ENCODE results near the gene TICRR.

The TICRR gene

DNA sequence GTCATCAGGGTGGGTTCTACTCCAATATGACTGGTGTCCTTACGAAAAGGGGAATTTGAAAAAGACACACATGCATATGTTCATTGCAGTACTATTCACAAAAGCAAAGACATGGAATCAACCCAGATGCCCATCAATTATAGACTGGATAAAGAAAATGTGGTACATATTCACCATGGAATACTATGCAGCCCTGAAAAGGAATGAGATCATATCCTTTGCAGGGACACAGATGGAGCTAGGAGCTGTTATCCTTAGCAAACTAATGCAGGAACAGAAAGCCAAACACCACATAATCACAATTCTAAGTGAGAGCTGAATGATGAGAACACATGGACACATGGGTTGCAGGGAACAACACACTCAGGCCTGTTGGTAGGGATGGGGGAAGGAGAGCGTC lies 24.8 kb upstream of the TICRR start:
- Histone ChIP-seq H3K4me1 (no peaks in the 10 kb centered on the region; the same call in 1 of the 2 replicates), H3K4me3 (no peak overlapping the region), H3K9me3 (no peaks in the 10 kb centered on the region), H3K27me3 (ENCODE audit: low read depth) (no peaks in the 10 kb centered on the region), H3K36me3 (replicated peaks) (no peaks in the 10 kb centered on the region)
- DNase-seq (ENCODE audit: low spot score in 2 of 2) = no peak
- in situ Hi-C loops (cut with MboI; ENCODE audit: low sequenced_read_pairs) = no loop called here

- no peaks in the 10 kb centered on the region for H3K27me3 ChIP-seq (ENCODE audit: low read depth)
- H3K4me3 ChIP-seq = no peak overlapping the region
- in situ Hi-C loops (cut with MboI; ENCODE audit: low sequenced_read_pairs) = no loop called here
- H3K4me1 ChIP-seq = no peaks in the 10 kb centered on the region; the same call in 1 of the 2 replicates
- no peaks in the 10 kb centered on the region for H3K36me3 ChIP-seq (replicated peaks)
- no peaks in the 10 kb centered on the region for H3K9me3 ChIP-seq
- peak; percentile 31 to 73 for DNase-seq (ENCODE audit: low spot score in 2 of 2)
Measured at GRCh38 chr15:89551550-89551949, 23.7 kb upstream of the TICRR start.

DNA sequence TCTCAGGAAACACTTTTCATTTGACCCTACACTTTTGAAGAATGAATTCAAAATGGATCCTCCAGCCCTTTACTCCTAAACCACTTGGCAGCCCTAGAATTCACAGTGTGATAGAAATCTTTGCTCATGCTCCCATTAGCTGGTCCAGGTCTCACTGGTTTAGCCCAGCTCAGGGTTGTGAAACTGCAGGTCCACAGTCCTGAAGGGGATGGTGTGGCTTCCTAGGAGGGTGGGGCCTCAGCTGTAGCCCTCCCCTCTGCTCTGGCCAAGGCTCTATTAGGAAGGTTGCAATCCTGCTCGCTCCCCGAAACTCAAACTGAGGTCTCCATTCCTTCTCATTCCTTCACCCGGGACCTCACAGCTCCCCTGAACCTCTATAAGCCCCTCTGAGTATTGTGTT lies 21.6 kb upstream of the TICRR start:
- 0 out of 2 replicates have a peak, but pooled peaks cover 1% of the 10 kb centered on the region for H3K27me3 ChIP-seq (ENCODE audit: low read depth)
- H3K36me3 ChIP-seq (replicated peaks) = no peaks in the 10 kb centered on the region
- no peaks in the 10 kb centered on the region; the same call in 1 of the 2 replicates for H3K4me1 ChIP-seq
- no peak overlapping the region for H3K4me3 ChIP-seq
- no peaks in the 10 kb centered on the region for H3K9me3 ChIP-seq
- DNase-seq (ENCODE audit: low spot score in 2 of 2) = no peak
- in situ Hi-C loops (cut with MboI; ENCODE audit: low sequenced_read_pairs) = no loop called here

- Histone ChIP-seq H3K4me3 (no peak overlapping the region), H3K36me3 (replicated peaks) (no peaks in the 10 kb centered on the region), H3K27me3 (ENCODE audit: low read depth) (0 out of 2 replicates have a peak, but pooled peaks cover 5% of the 10 kb centered on the region), H3K4me1 (no peaks in the 10 kb centered on the region; the same call in 1 of the 2 replicates), H3K9me3 (no peaks in the 10 kb centered on the region)
- in situ Hi-C loops (cut with MboI; ENCODE audit: low sequenced_read_pairs) = no loop called here
- DNase-seq (ENCODE audit: low spot score in 2 of 2) = no peak
Measured at GRCh38 chr15:89554247-89554646, 21.0 kb upstream of the TICRR start.

GRCh38 chr15:89555768-89556167 lies 19.5 kb upstream of the TICRR start:
- in situ Hi-C loops (cut with MboI; ENCODE audit: low sequenced_read_pairs) = no loop called here
- Histone ChIP-seq H3K9me3 (no peaks in the 10 kb centered on the region), H3K4me1 (no peaks in the 10 kb centered on the region; the same call in 1 of the 2 replicates), H3K4me3 (no peak overlapping the region), H3K27me3 (ENCODE audit: low read depth) (0 out of 2 replicates have a peak, but pooled peaks cover 5% of the 10 kb centered on the region), H3K36me3 (replicated peaks) (no peaks in the 10 kb centered on the region)
- no peak for DNase-seq (ENCODE audit: low spot score in 2 of 2)

GRCh38 chr15:89556413-89557262 lies 18.6 kb upstream of the TICRR start:
- peak; percentile 61 to 80 for DNase-seq (ENCODE audit: low spot score in 2 of 2)
- 0 out of 2 replicates have a peak, but pooled peaks cover 5% of the 10 kb centered on the region for H3K27me3 ChIP-seq (ENCODE audit: low read depth)
- H3K36me3 ChIP-seq (replicated peaks) = no peaks in the 10 kb centered on the region
- in situ Hi-C loops (cut with MboI; ENCODE audit: low sequenced_read_pairs) = no loop called here
- no peaks in the 10 kb centered on the region for H3K9me3 ChIP-seq
- no peaks in the 10 kb centered on the region; the same call in 1 of the 2 replicates for H3K4me1 ChIP-seq
- H3K4me3 ChIP-seq = no peak overlapping the region

- in situ Hi-C loops (cut with MboI; ENCODE audit: low sequenced_read_pairs) = no loop called here
- no peaks in the 10 kb centered on the region for H3K4me1 ChIP-seq
- no peak for DNase-seq (ENCODE audit: low spot score in 2 of 2)
- no peak overlapping the region for H3K4me3 ChIP-seq
- H3K36me3 ChIP-seq (replicated peaks) = no peaks in the 10 kb centered on the region
- H3K9me3 ChIP-seq = no peaks in the 10 kb centered on the region
- H3K27me3 ChIP-seq (ENCODE audit: low read depth) = 0 out of 2 replicates have a peak, but pooled peaks cover 5% of the 10 kb centered on the region
Measured at GRCh38 chr15:89559769-89560264, 15.5 kb upstream of the TICRR start.

DNA sequence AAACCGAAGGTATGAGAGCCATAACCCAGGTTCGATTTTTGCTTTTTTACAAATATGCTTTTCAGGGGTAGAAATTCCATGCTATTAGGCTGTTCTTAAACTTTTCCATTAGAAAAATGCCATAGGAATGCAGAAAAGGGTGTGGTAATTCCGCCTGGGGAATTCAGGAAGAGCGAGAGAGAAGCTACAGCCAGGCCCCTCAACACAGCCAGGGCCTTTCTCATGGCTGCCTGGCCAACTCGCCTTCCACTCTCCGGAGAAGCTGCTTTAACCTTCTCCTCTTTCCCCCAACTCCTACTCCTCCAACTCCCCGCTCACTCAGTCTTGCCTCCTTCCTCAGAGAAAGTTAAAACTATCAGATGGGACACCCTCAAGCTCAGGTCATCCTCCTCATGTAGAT lies 9.1 kb upstream of the TICRR start:
- H3K9me3 ChIP-seq = 0 out of 2 replicates have a peak, but pooled peaks cover 3% of the 10 kb centered on the region
- H3K27me3 ChIP-seq (ENCODE audit: low read depth) = no peaks in the 10 kb centered on the region
- no peaks in the 10 kb centered on the region for H3K4me1 ChIP-seq
- in situ Hi-C loops (cut with MboI; ENCODE audit: low sequenced_read_pairs) = no loop called here
- peak in 1 of 2 experiments; percentile 16 for DNase-seq (ENCODE audit: low spot score in 2 of 2)
- H3K36me3 ChIP-seq (replicated peaks) = no peaks in the 10 kb centered on the region
- H3K4me3 ChIP-seq = no peak overlapping the region

DNA sequence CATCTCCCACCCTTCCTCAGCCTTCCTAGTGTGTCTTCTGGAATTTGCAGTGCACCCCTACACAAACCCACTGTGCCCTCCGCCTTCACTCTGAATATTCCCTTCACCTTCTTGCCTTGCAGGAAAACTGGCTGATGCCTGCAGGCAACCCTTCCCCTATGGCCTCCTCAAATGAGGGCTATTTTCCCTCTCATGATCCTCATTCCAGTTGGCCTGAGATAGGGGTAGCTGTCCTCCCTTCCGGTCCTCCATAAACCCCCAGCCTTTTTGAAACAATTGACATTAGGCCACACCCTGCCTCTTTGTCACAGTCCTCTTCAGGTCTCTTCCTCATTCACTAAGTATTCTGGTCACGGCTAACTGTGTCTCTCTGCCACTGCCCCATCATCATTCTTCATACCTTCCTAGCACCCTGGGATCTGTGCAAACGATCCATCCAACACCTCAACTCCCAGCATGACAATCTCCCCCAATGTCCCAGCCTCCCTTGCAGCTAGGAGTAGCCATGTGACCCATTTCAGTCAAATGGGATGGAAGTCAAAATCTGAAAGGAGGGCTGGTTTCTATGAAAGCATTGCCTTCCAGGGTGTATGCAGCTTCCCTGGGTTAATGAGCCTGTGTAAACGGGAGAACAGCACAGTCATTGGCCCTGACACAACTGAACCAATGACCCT lies 8.5 kb upstream of the TICRR start:
- H3K4me1 ChIP-seq = no peaks in the 10 kb centered on the region
- no peak overlapping the region for H3K4me3 ChIP-seq
- H3K36me3 ChIP-seq (replicated peaks) = no peaks in the 10 kb centered on the region
- no peaks in the 10 kb centered on the region for H3K27me3 ChIP-seq (ENCODE audit: low read depth)
- in situ Hi-C loops (cut with MboI; ENCODE audit: low sequenced_read_pairs) = no loop called here
- H3K9me3 ChIP-seq = 0 out of 2 replicates have a peak, but pooled peaks cover 3% of the 10 kb centered on the region
- no peak for DNase-seq (ENCODE audit: low spot score in 2 of 2)

DNA sequence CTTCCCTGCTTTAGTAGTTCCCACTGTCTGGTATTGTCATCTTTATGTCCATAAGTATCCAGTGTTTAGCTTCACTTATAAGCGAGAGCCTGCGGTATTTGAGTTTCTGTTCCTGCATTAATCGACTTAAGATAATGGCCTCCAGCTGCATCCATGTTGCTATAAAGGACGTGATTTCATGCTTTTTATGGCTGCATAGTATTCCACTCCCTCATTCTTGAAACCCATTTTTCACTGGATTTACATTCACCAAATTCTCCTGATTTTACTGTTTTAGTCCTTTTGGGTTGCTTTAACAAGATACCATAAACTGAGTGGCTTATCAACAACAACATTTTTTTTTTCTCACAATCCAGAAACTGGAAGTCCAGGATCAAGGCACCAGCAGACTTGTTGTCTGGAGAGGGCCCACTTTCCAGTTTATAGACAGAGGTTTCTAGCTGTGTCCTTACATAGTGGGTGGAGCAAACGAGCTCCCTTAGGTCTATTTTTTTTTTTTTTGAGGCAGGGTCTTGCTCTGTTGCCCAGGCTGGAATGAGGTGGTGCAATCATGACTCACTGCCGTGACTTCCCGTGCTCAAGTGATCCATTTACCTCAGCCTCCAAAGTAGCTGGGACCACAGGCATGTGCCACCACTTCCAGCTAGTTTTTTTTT lies 6.1 kb upstream of the TICRR start:
- no peaks in the 10 kb centered on the region for H3K27me3 ChIP-seq (ENCODE audit: low read depth)
- in situ Hi-C loops (cut with MboI; ENCODE audit: low sequenced_read_pairs) = no loop called here
- H3K4me3 ChIP-seq = no peak overlapping the region
- DNase-seq (ENCODE audit: low spot score in 2 of 2) = no peak
- 0 out of 2 replicates have a peak, but pooled peaks cover 3% of the 10 kb centered on the region for H3K9me3 ChIP-seq
- H3K36me3 ChIP-seq (replicated peaks) = no peaks in the 10 kb centered on the region
- no peaks in the 10 kb centered on the region for H3K4me1 ChIP-seq

- no peaks in the 10 kb centered on the region for H3K9me3 ChIP-seq
- H3K4me3 ChIP-seq = peak overlapping the region; percentile 85
- DNase-seq (ENCODE audit: low spot score in 2 of 2) = peak in 1 of 2 experiments; percentile 42
- H3K27me3 ChIP-seq (ENCODE audit: low read depth) = no peaks in the 10 kb centered on the region
- H3K4me1 ChIP-seq = peaks cover 5% of the 10 kb centered on the region
- H3K36me3 ChIP-seq (replicated peaks) = peaks cover 32% of the 10 kb centered on the region
- in situ Hi-C loops (cut with MboI; ENCODE audit: low sequenced_read_pairs) = no loop called here
Measured at GRCh38 chr15:89575656-89576416, 567 bp downstream of the TICRR start.

- H3K36me3 ChIP-seq (replicated peaks) = peaks cover 37% of the 10 kb centered on the region
- H3K4me1 ChIP-seq = peaks cover 5% of the 10 kb centered on the region
- DNase-seq (ENCODE audit: low spot score in 2 of 2) = no peak
- H3K4me3 ChIP-seq = peak overlapping the region; percentile 85
- no peaks in the 10 kb centered on the region for H3K9me3 ChIP-seq
- no peaks in the 10 kb centered on the region for H3K27me3 ChIP-seq (ENCODE audit: low read depth)
- in situ Hi-C loops (cut with MboI; ENCODE audit: low sequenced_read_pairs) = no loop called here
Measured at GRCh38 chr15:89576417-89576773, 1.1 kb downstream of the TICRR start.

GRCh38 chr15:89577776-89578115 lies 2.5 kb downstream of the TICRR start:
- peaks cover 45% of the 10 kb centered on the region for H3K36me3 ChIP-seq (replicated peaks)
- H3K4me1 ChIP-seq = peaks cover 5% of the 10 kb centered on the region
- H3K27me3 ChIP-seq (ENCODE audit: low read depth) = no peaks in the 10 kb centered on the region
- DNase-seq (ENCODE audit: low spot score in 2 of 2) = peak in 1 of 2 experiments; percentile 29
- no peaks in the 10 kb centered on the region for H3K9me3 ChIP-seq
- H3K4me3 ChIP-seq = peak overlapping the region; percentile 85
- in situ Hi-C loops (cut with MboI; ENCODE audit: low sequenced_read_pairs) = no loop called here

All from HAP-1 (cell line).